Stimulated activated CD8-positive, alpha-beta memory T cell treated with anti-CD3 and anti-CD28 coated beads, Interleukin-15, amount 100 ng/mL, for 4 hours (primary cell): ENCODE measurements around the gene ALPL.

Experiments
- DNase-seq, 2 donors: peaks; one replicate each; pipeline ENCODE4 v3.0.0-alpha.2; 2020; ENCODE audit warnings: low read depth in 2 of 2

ALPL gene

GRCh38 chr1:21618561-21619374 is 109.5 kb downstream of the ALPL start:
- no peak for DNase-seq

- DNase-seq: no peak
These were observed 110.2 kb downstream of the ALPL start for GRCh38 chr1:21619375-21619947.

GRCh38 chr1:21620011-21620410 is 110.8 kb downstream of the ALPL start:
- no peak for DNase-seq

- DNase-seq: no peak
These were observed 111.3 kb downstream of the ALPL start for GRCh38 chr1:21620496-21620895.

GRCh38 chr1:21621051-21621450 is 111.8 kb downstream of the ALPL start:
- no peak for DNase-seq

- DNase-seq: no peak
These were observed 112.7 kb downstream of the ALPL start for GRCh38 chr1:21621761-21622436.

GRCh38 chr1:21622466-21623315 is 113.5 kb downstream of the ALPL start:
- no peak for DNase-seq

- no peak for DNase-seq
These were observed 114.3 kb downstream of the ALPL start for GRCh38 chr1:21623410-21623961.

- DNase-seq: no peak
These were observed 115.6 kb downstream of the ALPL start for GRCh38 chr1:21624571-21625389.

- no peak for DNase-seq
These were observed 116.4 kb downstream of the ALPL start for GRCh38 chr1:21625390-21626190.

- no peak for DNase-seq
These were observed 117.7 kb downstream of the ALPL start for GRCh38 chr1:21626921-21627339.
